HG02763 (cell line): ENCODE measurements around the gene GBP2.
"Not testable (repeated sequence)": the region's sequence is repeated elsewhere in the genome, so short reads cannot be mapped to it uniquely, and the experiment has no call there.

Experiments
- ATAC-seq: cut with Tn5 transposase; IDR thresholded peaks from one replicate; pipeline ENCODE4 v1.9.1; 2021; ENCODE audit warnings: mild to moderate bottlenecking, moderate library complexity; ENCODE audit not compliant: unreplicated experiment

Gene GBP2

DNA sequence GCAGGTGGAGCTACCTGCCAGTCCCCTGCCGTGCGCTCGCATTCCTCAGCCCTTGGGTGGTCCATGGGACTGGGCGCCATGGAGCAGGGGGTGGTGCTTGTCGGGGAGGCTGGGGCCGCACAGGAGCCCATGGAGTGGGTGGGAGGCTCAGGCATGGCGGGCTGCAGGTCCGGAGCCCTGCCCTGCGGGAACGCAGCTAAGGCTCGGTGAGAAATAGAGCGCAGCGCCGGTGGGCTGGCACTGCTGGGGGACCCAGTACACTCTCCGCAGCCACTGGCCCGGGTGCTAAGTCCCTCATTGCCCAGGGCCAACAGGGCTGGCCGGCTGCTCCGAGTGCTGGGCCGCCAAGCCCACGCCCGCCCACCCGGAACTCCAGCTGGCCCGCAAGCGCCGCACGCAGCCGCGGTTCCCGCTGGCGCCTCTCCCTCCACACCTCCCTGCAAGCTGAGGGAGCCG, 2.1 kb upstream of the GBP2 start:
- ATAC-seq, result not testable (repeated sequence)

DNA sequence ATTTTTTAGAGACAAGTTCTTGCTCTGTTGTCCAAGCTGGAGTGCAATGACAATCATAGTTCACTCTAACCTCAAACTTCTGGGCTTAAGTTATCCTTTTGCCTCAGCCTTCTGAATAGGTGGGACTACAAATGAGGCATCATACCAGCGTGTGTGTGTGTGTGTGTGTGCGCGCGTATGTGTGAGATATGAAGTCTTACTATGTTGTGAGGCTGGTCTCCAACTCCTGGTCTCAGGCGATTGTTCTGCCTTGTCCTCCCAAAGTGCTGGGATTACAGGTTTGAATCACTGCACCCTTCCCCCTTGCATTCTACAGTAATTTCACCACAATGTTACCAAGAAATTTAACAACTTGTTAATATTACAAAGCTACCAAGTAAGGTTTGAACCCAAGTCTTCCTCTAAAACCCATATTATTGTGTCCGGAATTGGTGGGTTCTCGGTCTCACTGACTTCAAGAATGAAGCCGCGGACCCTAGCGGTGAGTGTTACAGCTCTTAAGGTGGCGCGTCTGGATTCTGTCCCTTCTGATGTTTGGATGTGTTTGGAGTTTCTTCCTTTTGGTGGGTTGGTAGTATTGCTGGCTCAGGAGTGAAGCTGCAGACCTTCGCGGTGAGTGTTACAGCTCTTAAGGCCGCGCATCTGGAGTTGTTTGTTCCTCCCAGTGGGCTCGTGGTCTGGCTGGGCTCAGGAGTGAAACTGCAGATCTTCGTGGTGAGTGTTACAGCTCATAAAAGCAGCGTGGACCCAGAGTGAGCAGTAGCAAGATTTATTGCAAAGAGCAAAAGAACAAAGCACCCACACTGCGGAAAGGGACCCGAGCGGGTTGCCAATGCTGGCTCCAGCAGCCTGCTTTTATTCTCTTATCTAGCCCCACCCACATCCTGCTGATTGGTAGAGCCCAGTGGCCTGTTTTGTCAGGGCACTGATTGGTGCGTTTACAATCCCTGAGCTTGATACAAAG, 970 bp upstream of the GBP2 start:
- ATAC-seq, result not testable (repeated sequence)

DNA sequence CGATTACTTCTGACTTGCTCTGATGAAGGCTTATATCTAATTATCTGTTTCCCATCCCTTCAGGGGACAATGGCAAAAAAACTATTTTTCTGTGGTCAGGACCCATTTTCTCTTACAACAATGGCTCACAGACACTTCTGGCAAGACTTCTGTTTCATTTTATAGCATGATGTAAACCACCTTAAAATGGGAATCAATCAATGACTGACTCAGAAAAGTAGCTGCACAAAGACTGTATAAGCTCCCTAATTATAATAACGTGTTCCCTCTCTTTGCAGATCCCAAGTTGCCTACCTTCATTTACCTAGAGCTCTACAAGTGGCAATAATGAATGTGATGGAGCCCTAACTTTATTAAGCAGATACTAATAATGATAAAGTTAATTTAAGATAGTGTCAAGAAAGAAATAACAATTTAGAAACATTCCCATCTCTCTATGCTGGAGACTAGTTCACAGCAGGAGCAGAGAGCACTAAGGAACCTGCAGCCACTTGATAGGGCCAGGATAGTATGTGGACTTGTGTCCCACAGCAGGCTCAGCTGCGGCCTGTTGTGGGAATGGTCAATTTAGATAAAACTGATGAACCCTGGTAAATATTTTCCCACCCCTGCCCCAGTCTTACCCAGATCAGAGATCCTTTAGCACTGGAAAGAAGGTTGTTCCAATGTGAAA, 538 bp downstream of the GBP2 start:
- ATAC-seq, result no peak

DNA sequence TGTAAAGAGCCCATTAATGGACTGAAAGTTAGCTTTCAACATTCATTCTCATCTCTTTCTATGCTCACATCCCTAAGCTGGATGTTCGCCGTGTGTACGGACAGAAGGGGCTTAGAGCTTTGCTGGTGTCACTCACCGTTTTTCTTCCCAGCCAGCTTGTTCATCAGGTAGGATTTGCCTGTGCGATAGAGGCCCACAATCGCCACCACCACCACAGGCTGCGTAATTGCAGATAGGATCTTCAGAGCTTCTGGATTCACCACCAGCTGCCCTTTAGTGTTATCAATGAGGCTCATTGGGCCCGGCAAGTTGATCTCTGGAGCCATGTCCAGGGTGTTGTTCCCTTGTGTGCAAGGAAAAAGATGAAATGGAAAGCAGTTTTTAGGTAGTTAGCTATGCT, 4.3 kb downstream of the GBP2 start:
- ATAC-seq, result no peak

DNA sequence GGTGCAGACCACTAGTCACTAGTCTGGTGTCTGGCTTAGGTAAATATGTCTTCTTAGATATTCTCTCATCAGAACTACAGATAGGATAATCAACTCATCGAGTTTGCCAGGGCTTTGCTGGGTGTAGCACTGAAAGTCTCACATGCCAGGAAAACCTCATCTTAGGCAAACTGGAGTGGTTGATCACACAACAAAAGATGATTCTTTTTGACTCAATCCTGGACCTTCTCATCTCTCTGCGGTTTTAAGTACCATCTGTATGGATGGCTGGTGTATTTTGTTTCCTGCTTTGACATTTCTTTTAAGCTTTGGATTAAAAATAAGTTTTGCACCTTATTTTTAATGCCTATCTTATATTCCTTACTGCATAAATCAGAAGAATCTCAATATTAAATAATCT, 11.3 kb downstream of the GBP2 start:
- no peak for ATAC-seq

DNA sequence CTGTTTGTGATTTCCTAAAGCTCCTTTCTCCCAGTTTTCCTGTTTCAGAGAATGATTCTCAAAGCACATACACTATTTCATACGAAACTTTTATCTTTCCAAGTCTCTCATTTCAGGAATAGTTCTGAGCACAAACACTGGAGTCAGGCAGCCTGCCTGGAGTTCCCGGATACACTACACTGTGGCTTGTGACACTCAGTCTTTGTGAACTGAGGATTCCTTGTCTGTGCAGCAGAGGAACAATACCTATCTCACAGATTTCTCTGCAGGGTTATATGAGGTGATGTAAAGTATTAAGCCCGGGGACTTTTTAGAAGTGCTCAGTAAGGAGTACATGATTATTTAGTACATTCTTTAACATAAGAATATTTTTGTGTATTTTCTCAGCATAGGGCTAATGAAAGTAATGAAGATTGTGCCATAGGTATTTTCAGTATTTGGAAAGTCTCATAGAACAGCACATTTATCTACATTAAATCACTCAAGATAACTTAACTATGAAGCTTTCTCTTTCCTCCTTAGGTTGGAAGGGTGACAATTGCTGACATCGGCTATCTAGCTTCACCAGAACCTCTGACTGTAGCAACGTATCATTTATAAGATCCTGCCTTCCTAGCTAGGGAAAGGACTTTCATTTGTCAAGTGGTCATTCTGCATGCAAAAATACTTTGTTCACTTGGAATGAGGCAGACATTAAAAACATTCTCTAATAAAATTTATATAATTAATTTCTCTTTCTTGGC, 12.9 kb downstream of the GBP2 start:
- ATAC-seq, result no peak

DNA sequence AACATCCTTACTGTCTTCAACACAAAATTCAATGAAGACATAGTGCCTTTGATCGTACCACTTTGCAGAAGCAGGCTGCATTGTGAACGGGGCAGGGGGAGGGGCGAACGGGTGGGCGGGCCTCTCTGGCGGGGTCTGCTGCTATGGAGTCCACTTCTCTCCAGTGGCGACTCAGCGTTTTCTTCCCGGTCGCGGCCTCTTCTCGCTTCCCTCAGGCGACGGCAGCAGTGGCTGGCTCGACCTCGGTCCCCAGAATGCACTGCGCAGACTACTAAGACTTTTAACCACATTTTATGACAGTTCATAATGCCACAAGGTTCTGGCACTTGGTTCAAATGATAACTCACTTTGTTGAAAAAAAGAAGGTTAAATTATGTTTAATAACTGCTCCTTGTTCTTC, 21.2 kb downstream of the GBP2 start:
- no peak for ATAC-seq

DNA sequence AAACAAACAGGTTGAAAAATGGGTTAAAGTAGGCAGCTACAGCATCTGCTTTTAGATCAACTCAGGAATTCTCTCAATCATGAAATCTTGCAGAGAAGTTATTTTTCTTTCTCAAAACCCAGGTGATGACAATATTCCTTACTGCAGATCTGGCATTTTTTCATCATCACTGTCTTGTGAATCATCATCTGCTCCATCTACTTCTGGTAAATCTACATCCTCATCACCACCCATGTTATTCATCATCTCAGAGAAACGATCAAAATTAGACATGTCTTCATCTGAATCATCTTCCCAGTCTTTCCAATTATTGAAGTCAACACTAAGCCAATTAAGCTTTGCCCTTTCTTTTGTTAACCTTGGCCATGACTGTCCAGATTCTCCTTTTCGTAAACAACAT, 21.8 kb downstream of the GBP2 start:
- no peak for ATAC-seq

DNA sequence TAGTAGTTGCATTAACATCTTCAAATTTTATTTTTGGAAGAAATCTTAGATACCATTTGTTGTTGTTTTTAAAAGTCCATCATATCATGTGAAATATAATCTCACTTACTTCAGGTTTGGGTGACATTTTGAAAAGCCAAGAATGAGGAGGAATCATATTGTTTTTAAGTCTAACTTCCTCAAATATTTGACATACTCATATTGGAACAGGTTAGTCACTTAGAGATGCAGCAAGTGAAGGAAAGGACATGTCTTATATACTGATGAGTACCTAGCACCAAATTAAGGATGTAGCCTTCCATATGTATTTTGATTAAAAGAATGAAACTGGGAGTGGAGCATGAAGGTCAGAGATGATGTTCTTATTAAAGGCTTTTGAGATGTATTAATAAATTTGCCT, 23.9 kb downstream of the GBP2 start:
- ATAC-seq, result no peak

DNA sequence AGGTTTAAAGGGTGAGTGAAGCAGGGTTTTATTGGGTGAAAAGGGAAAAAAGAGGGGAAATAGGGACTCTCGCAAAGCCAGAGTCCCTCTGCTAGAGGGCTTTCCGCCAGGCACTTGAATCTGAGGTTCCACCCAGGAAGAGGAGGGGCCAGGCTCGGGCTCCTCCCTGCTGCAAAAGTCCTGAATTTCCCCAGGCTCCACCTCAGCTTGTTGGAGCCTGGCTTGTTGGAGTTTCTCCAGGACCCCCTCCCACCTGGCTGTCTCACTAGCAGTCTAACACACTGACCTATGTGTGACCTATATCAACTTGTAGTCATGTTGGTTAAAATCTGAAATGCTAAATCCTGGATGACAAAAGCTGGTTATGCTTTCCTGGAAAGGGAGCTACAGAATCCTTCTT, 25.5 kb downstream of the GBP2 start:
- ATAC-seq, result no peak

DNA sequence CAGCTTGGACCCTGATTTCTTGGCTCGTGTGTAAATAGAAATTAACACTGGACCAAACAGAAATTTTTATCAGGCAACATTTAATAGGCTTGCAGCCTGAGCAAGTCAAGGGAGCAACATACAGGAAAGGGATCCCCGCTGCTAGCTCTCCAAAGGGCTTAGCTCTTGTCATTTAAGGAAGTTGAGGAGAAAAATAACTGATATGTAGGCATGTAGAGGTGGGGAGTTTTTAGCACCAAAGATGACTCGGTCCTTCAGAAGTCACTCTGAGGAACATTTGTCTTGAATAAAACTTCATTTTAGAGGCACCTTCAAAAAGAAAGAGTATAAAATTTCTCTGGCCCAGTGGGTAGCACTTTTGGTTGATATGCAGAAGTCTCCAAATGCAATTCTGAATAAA, 27.1 kb downstream of the GBP2 start:
- no peak for ATAC-seq

DNA sequence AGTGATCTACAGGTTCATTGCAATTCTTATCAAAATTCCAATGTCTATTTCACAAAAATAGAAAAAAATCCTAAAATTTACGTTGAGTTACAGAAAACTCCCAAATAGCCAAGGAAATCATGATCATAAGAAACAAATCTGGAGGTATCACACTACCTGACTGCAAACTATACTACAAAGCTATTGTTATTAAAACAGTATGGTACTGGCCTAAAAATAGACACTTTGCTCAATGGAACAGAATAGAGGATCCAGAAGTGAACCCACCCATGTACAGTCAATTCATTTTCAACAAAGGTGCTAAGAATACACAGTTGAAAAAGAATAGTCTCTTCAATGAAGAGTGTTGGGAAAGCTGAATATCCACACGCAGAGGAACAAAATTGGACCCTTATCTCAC, 30.2 kb downstream of the GBP2 start:
- ATAC-seq, result no peak

DNA sequence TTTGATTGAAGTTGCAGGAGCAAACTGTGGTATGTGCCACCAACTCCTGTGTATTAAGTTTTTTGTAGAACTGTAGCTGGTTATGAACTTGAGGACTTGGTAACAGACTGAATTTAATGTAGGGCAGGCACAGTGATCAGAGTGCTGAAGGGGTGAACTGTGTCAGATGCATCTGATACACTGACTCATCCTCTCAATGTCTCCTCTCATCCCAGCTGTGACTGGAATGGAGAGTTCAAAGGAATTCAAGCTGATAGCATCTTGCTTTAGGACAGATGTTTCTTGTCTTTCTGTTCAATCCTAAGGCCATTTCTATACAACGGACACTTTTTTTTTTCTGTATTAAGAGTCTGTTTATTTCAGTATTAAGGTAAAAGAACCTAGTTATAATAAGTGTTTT, 36.0 kb downstream of the GBP2 start:
- ATAC-seq, result no peak

DNA sequence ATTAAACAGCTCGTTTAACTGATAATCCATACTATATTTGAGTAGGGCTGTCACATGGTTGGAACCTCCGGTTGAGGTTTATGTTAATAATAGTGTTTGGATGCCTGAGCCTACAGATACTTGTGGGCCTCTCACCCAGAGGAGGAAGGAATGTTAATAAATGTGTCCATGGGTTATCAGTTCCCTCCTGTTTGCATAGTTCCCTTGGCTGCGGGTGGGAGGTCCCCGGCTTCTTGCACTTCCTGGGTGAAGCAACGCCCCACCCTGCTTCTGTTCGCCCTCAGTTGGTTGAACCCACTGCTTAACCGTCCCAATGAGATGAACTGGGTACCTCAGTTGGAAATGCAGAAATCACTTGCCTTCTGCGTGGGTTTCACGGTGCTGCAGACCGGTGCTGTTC, 37.3 kb downstream of the GBP2 start:
- no peak for ATAC-seq

DNA sequence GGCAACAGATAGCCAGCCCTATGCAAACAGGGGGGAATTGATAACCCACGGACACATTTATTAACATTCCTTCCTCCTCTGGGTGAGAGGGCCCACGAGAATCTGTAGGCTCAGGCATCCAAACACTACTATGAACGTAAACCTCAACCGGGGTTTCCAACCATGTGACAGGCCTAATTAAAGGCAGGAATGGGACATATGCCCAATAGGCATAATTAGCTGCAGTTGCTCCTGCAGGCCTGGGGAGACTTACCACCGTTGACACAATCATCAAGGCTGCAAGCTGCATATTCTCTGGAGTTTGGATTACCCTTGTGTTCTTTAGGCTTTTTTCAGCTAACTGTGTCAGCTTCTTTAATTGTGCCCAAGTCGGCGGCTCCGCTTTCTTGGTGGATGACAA, 38.7 kb downstream of the GBP2 start:
- no peak for ATAC-seq

DNA sequence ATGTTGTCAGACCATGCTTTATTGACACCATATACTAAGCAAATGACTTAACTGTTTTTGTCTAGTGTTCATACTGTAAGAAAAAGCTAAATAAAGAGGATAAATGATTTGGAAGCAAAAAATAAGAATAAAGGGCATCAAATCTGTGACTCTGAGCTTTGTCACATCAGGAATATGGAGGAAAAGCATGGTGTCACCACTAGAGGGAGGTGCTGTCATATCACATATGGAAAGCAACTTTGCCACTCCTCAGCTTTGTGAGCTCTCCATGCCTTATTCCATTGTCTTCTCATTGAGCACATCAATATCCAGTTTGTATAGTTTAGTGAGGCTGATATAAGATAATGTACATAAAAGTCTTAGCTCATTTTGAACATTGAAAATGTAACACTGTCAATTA, 40.1 kb downstream of the GBP2 start:
- peak; percentile 70 for ATAC-seq

DNA sequence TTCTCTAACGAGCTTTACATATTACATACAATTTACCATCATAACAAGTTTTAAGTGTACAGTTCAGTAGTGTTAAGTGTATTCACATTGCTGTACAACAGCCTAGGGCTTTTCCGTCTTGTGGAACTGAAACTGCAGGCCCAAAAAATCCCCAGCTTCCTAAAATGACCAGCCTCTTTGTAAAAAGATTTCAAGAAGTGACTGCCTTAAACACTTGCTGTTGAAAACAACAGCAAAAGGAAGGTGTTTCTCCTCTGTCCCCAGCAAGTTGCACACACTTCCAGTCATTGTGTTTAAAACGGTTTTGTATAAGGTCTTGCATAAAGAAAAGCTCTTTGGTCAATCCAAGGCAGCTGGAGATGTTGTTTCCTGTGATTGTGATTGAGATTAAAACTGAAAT, 44.9 kb downstream of the GBP2 start:
- no peak for ATAC-seq

DNA sequence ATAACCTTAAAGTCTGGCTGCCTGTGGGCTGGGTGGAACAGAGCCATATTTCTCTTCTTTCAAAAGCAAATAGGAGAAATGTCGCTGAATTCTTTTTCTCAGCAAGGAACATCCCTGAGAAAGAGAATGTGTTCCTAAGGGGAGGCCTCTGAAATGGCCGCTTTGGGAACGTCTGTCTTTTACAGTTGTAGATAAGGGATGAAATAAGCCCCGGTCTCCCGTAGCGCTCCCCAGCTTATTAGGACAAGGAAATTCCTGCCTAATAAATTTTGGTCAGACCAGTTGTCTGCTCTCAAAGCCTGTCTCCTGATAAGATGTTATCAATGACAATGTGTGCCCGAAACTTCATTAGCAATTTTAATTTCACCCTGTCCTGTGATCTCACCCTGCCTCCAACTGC, 45.8 kb downstream of the GBP2 start:
- not testable (repeated sequence) for ATAC-seq

DNA sequence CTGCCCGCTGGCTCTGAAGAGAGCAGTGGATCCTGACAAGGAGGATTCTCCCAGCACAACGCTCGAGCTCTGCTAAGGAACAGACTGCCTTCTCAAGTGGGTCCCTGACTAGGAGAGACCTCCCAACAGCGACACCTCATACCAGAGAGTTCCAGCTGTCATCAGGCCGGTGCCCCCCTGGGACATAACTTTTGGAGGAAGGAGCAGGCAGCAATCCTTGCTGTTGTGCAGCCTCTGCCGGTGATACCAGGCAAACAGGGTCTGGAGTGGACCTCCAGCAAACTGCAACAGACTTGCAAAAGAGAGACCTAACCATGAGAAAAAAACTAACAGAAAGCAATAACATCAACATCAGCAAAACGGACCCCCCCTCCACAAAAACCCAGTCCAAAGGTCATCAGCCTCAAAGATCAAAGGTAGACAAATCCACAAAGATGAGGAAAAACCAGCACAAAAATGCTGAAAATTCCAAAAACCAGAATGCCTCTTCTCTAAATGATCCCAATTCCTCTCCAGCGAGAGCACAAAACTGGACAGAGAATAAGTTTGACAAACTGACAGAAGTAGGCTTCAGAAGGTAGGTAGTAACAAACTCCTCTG, 53.3 kb downstream of the GBP2 start:
- not testable (repeated sequence) for ATAC-seq

DNA sequence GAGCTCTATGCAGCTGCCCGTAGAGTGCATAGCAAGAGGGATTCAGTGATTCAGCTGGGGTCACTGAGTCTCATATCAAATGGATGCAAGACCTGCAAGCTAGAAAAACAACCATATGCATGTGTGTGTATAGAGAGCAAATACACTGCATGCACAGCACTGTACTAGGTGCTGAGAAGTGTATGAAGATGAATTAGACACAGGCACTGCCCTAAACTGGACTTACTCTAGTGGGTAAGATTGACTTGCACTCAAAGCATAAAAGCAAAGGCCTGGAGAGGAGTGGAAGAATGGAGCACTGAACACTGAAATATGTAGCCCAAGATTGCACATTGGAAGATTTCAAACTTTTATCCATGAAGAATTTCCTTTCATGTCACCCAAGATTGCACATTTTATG, 55.4 kb downstream of the GBP2 start:
- no peak for ATAC-seq

DNA sequence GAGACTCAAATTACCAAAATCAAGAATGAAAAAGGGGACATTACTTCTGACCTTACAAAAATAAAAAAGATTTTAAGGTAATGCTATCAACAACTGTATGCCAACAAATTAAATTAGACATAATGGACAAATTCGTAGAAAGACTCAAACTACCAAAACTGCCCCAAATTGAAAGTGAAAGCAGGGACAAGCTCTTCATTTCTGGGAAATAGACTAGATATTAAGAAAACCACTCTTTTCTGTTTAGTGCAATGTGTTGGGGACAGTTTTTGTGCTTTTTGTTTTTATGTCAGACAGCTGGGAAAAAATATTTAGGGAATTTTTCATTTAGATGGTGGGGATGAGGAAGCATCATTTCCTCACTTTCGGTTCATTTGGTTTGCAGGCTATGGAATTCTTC, 56.0 kb downstream of the GBP2 start:
- no peak for ATAC-seq
